CD4-positive, alpha-beta T cell treated with Interferon gamma for 1 hour (primary cell): Measurements from ENCODE around the gene AVEN.
"Not testable (repeated sequence)": the region's sequence is repeated elsewhere in the genome, so short reads cannot be mapped to it uniquely, and the experiment has no call there.

ENCODE experiments used
- DNase-seq: peaks from one replicate; pipeline ENCODE4 v3.0.0-alpha.2; 2020

Gene AVEN

GRCh38 chr15:33844186-33844585 lies 194.8 kb downstream of the AVEN start:
- DNase-seq: no peak

- no peak for DNase-seq
Observed at GRCh38 chr15:33840615-33841014, 198.4 kb downstream of the AVEN start.

GRCh38 chr15:33839540-33839939 lies 199.5 kb downstream of the AVEN start:
- DNase-seq: no peak

- no peak for DNase-seq
Observed at GRCh38 chr15:33837294-33837693, 201.7 kb downstream of the AVEN start.

- no peak for DNase-seq
Observed at GRCh38 chr15:33834892-33835743, 203.9 kb downstream of the AVEN start.

- no peak for DNase-seq
Observed at GRCh38 chr15:33831646-33832045, 207.4 kb downstream of the AVEN start.

- DNase-seq: no peak
Observed at GRCh38 chr15:33830351-33830750, 208.7 kb downstream of the AVEN start.

GRCh38 chr15:33826201-33826600 lies 212.8 kb downstream of the AVEN start:
- DNase-seq: no peak

GRCh38 chr15:33825453-33825852 lies 213.6 kb downstream of the AVEN start:
- DNase-seq: no peak

- DNase-seq: no peak
Observed at GRCh38 chr15:33823119-33823518, 215.9 kb downstream of the AVEN start.

GRCh38 chr15:33822479-33822878 lies 216.5 kb downstream of the AVEN start:
- DNase-seq: no peak

GRCh38 chr15:33819499-33819898 lies 219.5 kb downstream of the AVEN start:
- not testable (repeated sequence) for DNase-seq
